HG03135 (cell line): ENCODE measurements around the gene VPS37D.
"Not testable (repeated sequence)": the region's sequence is repeated elsewhere in the genome, so short reads cannot be mapped to it uniquely, and the experiment has no call there.

Source experiments
- ATAC-seq: cut with Tn5 transposase; IDR thresholded peaks from one replicate; pipeline ENCODE4 v1.9.1; 2021; ENCODE audit warnings: mild to moderate bottlenecking, moderate library complexity; ENCODE audit not compliant: unreplicated experiment

VPS37D gene, protein sequence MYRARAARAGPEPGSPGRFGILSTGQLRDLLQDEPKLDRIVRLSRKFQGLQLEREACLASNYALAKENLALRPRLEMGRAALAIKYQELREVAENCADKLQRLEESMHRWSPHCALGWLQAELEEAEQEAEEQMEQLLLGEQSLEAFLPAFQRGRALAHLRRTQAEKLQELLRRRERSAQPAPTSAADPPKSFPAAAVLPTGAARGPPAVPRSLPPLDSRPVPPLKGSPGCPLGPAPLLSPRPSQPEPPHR

DNA sequence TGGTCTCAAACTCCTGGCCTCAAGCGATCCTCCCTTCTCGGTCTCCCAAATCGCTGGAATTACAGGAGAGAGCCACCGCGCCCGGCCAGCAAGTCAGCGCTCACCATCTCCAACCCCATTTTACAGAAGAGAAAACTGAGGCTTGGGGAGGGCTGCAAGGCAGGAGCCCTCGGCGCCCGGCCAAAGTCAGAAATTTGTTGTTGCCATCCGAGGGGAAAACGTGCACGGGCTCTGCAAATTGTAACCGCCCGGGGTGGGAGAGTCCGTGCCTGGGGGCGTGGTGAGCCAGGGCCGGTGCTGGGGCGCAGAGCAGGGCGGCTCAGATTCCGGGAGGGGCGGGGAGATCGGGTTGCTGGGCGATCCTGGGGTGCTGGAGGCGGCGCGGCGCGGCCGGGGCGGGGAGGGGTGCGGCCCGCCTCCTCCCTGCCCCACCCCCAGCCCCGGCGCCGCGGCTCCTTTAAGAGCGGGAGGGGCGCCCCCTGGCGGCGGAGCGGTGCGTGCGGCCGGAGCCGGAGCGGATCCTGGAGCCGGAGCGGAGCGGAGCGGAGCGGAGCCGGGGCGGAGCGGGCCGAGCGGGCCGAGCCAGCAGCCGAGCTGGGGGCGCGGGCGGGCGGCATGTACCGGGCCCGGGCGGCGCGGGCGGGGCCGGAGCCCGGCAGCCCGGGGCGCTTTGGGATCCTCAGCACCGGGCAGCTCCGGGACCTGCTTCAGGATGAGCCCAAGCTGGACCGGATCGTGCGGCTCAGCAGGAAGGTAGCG lies at the start of gene VPS37D:
TSS of gene VPS37D (plus strand) at position 488 of the 759 bp plus-strand sequence. CDS start at position 616, 128 bp downstream.
- peak; percentile 76 for ATAC-seq

DNA sequence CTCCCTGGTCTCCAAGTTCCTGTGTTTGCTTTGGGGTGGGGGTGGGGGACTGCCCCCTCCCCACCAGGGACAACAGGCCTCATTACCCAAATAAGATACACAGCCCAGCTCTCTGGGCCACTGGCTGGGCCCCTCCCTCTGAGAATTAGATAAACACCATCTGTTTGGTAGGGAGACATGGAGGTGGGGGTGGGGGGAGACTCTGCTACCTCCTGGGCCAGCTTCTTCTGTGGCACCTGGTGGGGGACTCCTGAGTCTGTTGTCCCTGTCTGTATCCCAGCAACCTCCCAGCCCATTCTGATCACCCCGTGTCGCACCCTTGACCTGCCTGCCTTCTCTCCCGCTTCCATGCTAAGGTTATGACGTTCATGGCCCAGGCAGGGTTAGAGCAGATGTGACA lies 49.1 kb upstream of the VPS37D start:
- no peak for ATAC-seq

DNA sequence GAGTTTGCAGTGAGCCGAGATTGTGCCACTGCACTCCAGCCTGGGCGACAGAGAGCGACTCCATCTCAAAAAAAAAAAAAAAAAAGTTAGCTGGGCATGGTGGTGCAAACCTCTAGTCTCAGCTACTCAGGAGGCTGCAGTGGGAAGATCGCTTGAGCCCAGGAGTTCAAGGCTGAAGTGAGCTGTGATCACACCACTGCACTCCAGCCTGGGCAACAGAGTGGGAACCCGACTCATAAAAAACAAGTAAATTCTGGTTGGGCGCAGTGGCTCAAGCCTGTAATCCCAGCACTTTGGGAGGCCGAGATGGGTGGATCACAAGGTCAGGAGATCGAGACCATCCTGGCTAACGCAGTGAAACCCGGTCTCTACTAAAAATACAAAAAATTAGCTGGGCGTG lies 48.2 kb upstream of the VPS37D start:
- not testable (repeated sequence) for ATAC-seq

DNA sequence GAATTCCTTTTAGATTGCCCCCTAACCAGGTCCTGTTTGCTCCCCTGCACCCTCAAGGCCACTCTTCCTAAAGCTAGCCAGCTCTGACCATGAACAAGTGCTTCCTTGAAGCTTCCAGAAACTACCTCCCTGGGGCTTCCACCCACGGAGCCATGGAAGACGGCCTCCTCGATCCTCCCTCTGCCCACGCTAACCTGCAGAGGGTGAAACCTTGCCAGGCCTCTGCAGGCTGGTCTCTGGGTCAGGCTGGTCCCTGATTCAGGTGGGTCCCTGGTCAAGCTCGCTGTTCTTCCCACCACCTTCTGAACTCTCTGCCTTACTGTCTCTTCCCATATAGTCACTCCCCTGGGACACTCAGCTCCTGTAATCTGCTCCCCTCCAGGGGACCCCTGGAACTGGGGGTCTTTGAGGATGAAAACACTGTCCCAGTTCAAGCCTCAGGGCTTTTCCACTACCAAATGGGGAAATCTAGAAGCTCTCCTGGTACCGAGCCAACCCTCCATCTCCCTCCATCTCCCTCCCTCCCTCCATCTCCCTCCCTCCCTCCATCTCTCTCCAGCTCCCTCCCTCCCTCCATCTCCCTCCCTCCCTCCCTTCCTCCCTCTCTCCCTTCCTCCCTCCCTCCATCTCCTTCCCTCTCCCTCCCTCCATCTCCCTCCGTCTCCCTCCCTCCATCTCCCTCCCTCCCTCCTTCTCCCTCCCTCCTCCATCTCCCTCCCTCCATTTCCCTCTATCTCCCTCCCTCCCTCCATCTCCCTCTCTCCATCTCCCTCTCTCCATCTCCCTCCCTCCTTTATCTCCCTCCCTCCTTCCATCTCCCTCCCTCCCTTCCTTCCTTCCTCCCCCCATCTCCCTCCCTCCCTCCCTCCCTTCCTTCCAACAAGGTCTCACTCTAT lies 46.2 kb upstream of the VPS37D start:
- ATAC-seq = no peak

DNA sequence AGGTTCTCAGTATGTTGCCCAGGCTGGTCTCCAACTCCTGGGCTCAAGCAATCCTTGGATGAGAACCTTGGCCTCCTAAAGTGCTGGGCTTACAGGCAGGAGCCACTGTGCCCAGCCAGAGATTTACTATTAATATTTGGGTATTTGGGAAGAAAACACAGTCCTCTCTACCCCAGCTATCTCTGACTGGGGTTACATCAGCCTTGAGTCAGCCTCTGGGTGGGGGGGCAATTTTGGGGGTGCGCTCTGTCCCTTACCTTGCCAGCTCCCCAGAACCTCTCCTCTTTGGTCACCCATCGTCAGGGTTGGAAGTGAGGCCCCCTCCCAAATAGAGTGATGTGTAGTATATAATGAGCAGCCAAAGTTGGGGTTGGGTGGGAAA lies 45.1 kb upstream of the VPS37D start:
- no peak for ATAC-seq

GRCh38 chr7:73622909-73623797 lies 44.5 kb upstream of the VPS37D start:
- ATAC-seq = no peak

DNA sequence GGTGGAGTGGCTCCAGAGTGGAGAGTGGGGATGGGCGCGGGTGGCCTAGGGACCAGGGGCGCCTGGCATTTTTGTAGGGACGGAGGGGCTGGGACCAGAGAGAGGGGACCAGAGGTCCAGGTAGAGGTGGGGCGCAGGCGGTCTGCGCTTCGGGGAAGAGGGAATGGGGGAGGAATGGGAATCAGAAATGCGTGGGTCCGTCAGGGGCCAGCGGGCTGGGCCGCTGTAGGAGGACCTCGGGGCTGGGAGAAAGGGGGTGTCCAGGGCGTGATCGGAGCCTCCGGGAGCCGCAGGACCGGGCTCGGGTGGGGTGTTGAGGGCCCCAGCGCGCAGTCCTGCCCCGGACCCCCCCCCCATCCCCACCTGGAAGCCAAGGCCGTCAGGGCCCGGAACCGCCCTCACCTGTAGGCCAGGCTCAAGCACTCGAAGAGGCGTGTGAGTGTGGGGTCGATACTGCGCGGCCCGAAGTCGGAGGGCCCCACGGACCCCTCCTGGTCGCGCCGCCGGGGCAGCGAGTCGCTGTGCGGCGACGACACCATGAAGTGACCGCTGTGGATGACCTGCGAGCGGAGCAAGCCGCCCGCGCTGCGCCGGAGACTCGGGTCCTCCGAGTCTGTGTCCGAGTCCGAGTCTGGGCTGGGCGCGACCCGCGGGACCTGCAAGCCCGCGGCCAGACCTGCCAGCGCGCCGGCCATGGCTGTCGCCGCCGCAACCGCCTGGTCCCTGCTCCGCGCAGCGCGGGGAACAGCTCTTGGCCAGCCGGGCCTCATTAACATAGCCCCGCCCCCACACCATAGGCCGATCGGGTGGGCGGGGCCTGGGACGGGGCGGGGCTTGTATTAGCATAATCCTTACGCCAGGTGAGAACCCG lies 43.6 kb upstream of the VPS37D start, which contains the start of gene MLXIPL:
TSS of gene MLXIPL (minus strand) at position 725 of the 871 bp plus-strand sequence. CDS start at position 695, 30 bp downstream.
- ATAC-seq = no peak

DNA sequence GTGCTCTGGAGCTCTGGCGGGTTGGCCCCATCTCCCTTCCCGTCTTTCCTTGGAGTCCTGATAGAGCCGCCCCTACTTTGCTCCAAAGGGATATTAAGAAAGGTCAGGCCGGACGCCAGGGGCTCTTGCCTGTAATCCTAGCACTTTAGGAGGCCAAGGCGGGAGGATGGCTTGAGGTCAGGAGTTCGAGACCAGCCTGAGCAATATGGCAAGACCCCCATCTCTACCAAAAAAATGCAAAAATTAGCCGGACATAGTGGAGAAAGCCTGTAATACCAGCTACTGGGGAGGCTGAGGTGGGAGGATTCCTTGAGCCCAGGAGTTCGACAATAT lies 43.0 kb upstream of the VPS37D start:
- no peak for ATAC-seq

DNA sequence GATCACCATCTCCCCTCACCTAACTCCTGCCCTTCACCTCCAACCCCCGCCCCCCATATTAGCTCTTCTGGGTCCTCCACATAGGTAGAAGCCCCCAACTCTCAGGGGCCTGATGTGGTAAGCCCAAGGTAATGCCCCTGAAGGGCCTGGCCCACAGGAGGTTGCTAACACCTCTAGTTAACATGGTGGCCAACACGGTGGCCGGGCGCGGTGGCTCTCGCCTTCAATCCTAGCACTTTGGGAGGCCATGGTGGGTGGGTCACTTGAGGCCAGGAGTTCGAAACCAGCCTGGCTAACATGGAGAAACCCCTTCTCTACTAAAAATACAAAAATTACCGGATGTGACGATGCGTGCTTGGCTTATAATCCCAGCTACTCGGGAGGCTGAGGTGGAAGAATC lies 42.4 kb upstream of the VPS37D start:
- ATAC-seq = no peak

DNA sequence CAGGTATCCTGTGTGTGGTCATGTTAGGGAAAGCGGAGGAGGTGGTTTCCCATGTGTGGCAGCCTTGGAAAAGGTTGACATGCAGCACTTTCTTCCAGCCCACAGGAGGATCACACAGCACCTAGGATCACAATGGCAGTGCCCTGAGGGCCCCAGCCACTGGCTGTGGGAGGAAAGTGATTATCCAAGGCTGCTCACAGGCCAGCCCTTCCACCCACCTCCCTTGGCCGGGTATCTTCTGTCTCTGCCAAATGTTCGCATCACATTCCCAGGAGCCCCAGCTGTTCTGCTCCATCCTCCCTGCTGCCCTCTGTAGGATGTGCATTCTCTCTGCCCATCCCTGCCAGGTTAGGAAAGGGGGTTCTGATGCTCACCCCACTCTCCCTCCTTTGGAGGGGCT lies 40.8 kb upstream of the VPS37D start:
- ATAC-seq = no peak

- no peak for ATAC-seq
These were observed 39.1 kb upstream of the VPS37D start for GRCh38 chr7:73628504-73628903.

DNA sequence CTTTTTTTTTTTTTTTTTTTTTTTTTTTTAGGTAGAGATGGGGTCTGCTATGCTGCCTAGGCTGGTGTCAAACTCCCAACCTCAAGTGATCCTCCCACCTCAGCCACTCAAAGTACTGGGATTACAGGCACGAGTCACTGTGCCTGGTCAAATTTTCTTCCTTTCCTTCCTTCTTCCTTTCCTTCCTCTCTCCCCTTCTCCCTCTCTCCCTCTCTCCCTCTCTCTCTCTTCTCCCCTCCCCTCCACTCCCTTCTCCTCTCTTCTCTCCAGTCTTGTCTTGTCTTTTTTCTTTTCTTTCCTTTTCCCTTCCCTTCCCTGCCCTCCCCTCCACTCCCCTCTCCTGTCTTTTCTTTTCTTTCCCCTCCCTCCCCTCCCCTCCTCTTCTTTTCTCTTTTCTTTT lies 36.1 kb upstream of the VPS37D start:
- no peak for ATAC-seq

- ATAC-seq = no peak
These were observed 34.3 kb upstream of the VPS37D start for GRCh38 chr7:73633323-73633722.

DNA sequence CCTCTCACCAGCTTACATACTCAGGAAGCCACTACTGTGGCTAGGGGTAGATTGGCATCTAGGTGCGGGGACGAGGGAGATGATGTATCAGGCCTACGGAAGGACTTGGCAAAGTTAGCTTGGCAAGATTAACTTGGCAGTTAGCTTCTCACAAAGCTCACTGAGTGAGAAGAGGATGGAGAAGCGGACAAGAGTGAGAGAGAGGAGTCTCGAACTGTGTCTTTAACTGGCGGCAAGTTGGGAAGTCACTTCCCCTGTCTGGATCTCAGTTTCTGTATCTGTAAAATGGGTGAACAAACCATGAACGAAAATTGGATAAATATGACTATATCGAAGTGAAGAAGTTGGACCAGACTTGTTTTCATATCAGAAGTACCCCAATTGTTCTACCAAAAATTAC lies 33.8 kb upstream of the VPS37D start:
- no peak for ATAC-seq

GRCh38 chr7:73635428-73636200 lies 32.0 kb upstream of the VPS37D start:
- no peak for ATAC-seq

DNA sequence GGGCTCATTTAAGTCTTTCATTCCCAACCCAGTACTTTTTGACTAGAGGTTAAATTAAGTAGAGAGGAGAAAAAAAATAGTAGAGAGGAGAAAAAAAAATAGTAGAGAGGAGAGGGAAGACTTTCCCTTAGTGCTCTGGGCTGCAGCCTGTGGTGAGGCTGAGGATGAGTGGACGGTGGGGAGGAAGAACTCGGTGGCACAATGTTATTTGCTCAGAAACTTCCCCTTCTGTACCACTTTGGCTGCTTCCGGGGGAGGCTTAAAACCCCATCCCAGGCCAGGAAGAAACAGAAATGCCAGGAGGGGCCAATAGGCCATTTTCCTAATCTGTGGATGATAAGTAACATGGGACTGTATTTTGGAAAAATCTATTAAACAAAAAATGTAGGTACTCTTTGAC lies 28.7 kb upstream of the VPS37D start:
- no peak for ATAC-seq

DNA sequence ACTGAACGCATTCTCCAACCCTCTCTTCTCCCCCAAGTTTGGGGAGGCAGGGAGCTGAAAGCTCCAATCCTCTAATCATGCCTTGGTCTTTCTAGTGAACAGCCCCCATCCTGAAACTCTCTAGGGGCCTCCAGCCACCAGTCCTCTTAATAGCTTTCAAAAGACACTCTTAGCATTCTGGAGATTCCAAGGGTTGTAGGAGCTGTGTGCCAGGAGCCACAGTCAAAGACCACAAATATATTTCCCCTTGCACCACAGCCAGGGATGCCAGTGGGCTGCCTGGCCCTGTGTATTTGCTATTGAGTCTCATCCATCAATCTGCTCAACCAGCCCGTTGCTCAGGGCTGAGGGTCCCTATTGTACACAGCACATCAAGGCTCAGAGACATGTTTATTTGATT lies 24.8 kb upstream of the VPS37D start:
- no peak for ATAC-seq

GRCh38 chr7:73644688-73645286 lies 22.8 kb upstream of the VPS37D start:
- no peak for ATAC-seq
